Suprapubic skin (tissue), 4 donors: Measurements from ENCODE around the gene CILP. TPM values are rescaled to one million over a fixed set of nuclear protein-coding genes. Genes with fewer than 3 reads are reported as not detected.

Experiments
- DNase-seq, 2 donors: peaks; one replicate each; pipeline ENCODE4 v3.0.0-alpha.2; 2019; ENCODE audit warnings: low spot score in 2 of 2
- H3K27ac ChIP-seq: fragments of 200-600 bp; sonication (generic); one replicate; pipeline ENCODE4 v1.5.1; 2019
- H3K27me3 ChIP-seq: fragments of 200-600 bp; sonication (generic); one replicate; pipeline ENCODE4 v1.5.1; 2019
- H3K36me3 ChIP-seq: fragments of 200-600 bp; sonication (generic); one replicate; pipeline ENCODE4 v1.5.1; 2019
- H3K4me1 ChIP-seq: fragments of 200-600 bp; sonication (generic); one replicate; pipeline ENCODE4 v1.5.1; 2019
- H3K4me3 ChIP-seq: fragments of 200-600 bp; sonication (generic); one replicate; pipeline ENCODE4 v1.5.1; 2019; ENCODE audit warnings: mild to moderate bottlenecking
- H3K9me3 ChIP-seq: fragments of 200-600 bp; sonication (generic); one replicate; pipeline ENCODE4 v1.5.1; 2019
- EP300 ChIP-seq: sonication (generic); formaldehyde crosslinking; IDR thresholded peaks from one replicate; pipeline ENCODE4 v1.6.1; 2017; ENCODE audit warnings: antibody characterized with exemption
- POLR2A ChIP-seq, 2 donors: fragments of 450-650 bp; IDR thresholded peaks; one replicate each; pipeline ENCODE4 v1.6.1; 2017; ENCODE audit warnings: antibody characterized with exemption in 2 of 2, mild to moderate bottlenecking in 2 of 2, moderate library complexity in 2 of 2
- POLR2AphosphoS5 ChIP-seq, 3 donors: sonication (generic); formaldehyde crosslinking; IDR thresholded peaks; one replicate each; pipeline ENCODE4 v1.6.1; 2017; ENCODE audit warnings: antibody characterized with exemption in 3 of 3
- WGBS: methylation state at CpG from one replicate; pipeline ENCODE4 v1.1.5; 2018; 5-methylcytosine and 5-hydroxymethylcytosine counted together
- total RNA-seq, 4 donors: library from RNA; depleted of rRNA; stranded (reverse); fragments of >200 nt; gene quantifications; one replicate each; pipeline ENCODE4 v1.1.0, GENCODE V29; 2016
- TF ChIP-seq, protein P1 (sequence below), 2 donors: fragments of 200-600 bp in 1 of 2; fragments of 450-650 bp in 1 of 2; sonication (generic) in 1 of 2; IDR thresholded peaks; one replicate each; pipeline ENCODE4 v1.5.1; 2016 to 2019; ENCODE audit warnings: antibody characterized with exemption in 2 of 2, mild to moderate bottlenecking in 1 of 2, moderate library complexity in 1 of 2

The CILP gene
- total RNA-seq, 4 donors from 2014 or later = 2.7 to 15.2 (median 11.3) TPM

DNA sequence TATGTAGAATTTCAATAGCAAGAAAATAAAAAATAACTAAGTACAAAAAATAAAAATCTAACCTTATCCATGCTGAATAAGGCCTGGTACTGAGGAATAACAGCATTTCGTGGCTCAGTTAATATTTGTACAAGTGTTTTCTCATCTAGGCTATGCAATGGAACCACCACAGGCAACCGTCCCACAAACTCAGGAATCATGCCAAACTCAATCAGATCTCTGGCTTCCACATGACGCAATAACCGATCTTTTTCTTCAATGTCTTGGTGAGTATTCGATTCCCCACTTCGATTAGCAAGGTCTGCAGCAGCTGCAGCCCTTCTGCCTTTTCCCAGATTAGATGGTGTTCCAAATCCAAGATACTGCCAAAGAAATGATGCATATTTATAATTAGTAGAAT is 56.6 kb downstream of the CILP start:
- 84% methylated on average over 6 of the region's 6 CpGs for WGBS
- no peak for TF ChIP-seq POLR2A (IDR thresholded peaks at IDR 0.05)
- TF ChIP-seq, protein P1, sequence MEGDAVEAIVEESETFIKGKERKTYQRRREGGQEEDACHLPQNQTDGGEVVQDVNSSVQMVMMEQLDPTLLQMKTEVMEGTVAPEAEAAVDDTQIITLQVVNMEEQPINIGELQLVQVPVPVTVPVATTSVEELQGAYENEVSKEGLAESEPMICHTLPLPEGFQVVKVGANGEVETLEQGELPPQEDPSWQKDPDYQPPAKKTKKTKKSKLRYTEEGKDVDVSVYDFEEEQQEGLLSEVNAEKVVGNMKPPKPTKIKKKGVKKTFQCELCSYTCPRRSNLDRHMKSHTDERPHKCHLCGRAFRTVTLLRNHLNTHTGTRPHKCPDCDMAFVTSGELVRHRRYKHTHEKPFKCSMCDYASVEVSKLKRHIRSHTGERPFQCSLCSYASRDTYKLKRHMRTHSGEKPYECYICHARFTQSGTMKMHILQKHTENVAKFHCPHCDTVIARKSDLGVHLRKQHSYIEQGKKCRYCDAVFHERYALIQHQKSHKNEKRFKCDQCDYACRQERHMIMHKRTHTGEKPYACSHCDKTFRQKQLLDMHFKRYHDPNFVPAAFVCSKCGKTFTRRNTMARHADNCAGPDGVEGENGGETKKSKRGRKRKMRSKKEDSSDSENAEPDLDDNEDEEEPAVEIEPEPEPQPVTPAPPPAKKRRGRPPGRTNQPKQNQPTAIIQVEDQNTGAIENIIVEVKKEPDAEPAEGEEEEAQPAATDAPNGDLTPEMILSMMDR (IDR thresholded peaks at IDR 0.05) = no peak
- TF ChIP-seq EP300 = no peak
- TF ChIP-seq POLR2AphosphoS5 (IDR thresholded peaks at IDR 0.05) = no peak
- Histone ChIP-seq H3K4me1 (no peaks in the 10 kb centered on the region), H3K4me3 (no peak overlapping the region), H3K36me3 (peaks cover 94% of the 10 kb centered on the region), H3K27me3 (no peaks in the 10 kb centered on the region), H3K9me3 (no peaks in the 10 kb centered on the region), H3K27ac (no peak overlapping the region)
- no peak for DNase-seq

DNA sequence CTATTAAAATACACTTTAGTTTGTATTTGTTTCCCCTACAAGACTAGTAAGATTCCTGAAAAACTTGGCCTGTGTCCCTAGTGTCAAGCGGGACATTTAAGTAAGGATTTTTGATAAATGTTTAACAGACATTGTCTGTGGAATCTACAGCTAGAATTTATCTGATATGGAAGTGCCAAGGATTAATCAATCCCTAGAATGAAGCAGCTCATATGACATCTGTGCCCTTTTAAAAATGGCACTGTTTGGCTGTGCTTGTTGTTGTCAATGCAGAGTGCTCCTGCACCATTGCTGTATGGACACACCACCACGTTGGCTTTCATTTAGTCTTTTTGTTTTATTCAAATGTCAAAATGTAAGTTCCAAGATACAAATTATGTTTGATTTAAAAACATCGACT is 63.4 kb downstream of the CILP start:
- no peak overlapping the region for H3K4me3 ChIP-seq
- H3K27ac ChIP-seq = no peak overlapping the region
- TF ChIP-seq EP300 (no peak), POLR2AphosphoS5 (IDR thresholded peaks at IDR 0.05) (no peak), POLR2A (IDR thresholded peaks at IDR 0.05) (no peak)
- TF ChIP-seq, protein P1 (IDR thresholded peaks at IDR 0.05) = no peak
- peaks cover 46% of the 10 kb centered on the region for H3K36me3 ChIP-seq
- no peaks in the 10 kb centered on the region for H3K9me3 ChIP-seq
- 82% methylated on average over 3 of the region's 3 CpGs for WGBS
- no peaks in the 10 kb centered on the region for H3K4me1 ChIP-seq
- DNase-seq = no peak
- no peaks in the 10 kb centered on the region for H3K27me3 ChIP-seq

DNA sequence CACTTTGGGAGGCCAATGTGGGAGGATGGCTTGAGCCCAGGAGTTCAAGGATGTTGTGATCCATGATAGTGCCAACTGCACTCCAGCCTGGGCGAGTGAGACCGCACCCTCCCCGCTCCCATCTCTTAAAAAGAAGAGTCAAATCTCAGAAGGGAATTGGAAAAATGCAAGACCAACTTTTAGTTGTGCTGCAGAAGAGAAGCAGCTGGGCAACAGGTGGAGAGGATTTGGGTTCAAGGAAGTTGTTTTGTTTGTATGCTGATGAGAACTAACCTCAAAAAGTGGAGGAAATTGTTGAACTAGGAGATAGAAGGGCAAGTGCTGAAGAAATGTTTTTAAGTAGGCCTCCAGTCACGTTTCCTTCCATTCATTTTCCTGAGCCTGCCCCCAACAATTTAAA is 64.8 kb downstream of the CILP start:
- H3K27ac ChIP-seq = no peak overlapping the region
- TF ChIP-seq, protein P1 (IDR thresholded peaks at IDR 0.05) = no peak
- TF ChIP-seq POLR2AphosphoS5 (IDR thresholded peaks at IDR 0.05) (no peak), POLR2A (IDR thresholded peaks at IDR 0.05) (no peak), EP300 (no peak)
- no peaks in the 10 kb centered on the region for H3K27me3 ChIP-seq
- H3K9me3 ChIP-seq = no peaks in the 10 kb centered on the region
- DNase-seq = no peak
- no peaks in the 10 kb centered on the region for H3K4me1 ChIP-seq
- peaks cover 31% of the 10 kb centered on the region for H3K36me3 ChIP-seq
- H3K4me3 ChIP-seq = no peak overlapping the region
- 73% methylated on average over 4 of the region's 4 CpGs for WGBS

Other genes starting within 250 kb of the CILP start
- gene SPG21, start 221.6 kb downstream of the CILP start, total RNA-seq = 10 to 100 TPM; 57.0 to 84.3 (median 73.5) TPM
- 100 to 1,000 TPM in 1 of 4 donors, 10 to 100 TPM in 3; 11.7 to 159 (median 18.1) TPM for gene MTFMT, start 181.8 kb downstream of the CILP start, total RNA-seq
- under 1 TPM in 1 of 4 donors, not detected in 3; 0.60 TPM for gene SLC51B, start 166.1 kb downstream of the CILP start, total RNA-seq
- gene RASL12, start 143.5 kb downstream of the CILP start, total RNA-seq = 1 to 10 TPM; 4.8 to 9.7 (median 6.7) TPM
- gene KBTBD13, start 134.7 kb downstream of the CILP start, total RNA-seq = not detected
- 10 to 100 TPM in 1 of 4 donors, 1 to 10 TPM in 3; 2.3 to 21.4 (median 5.6) TPM for gene UBAP1L, start 96.3 kb downstream of the CILP start, total RNA-seq
- 10 to 100 TPM; 18.1 to 46.3 (median 22.0) TPM for gene PDCD7, start 77.7 kb downstream of the CILP start, total RNA-seq
- gene CLPX, start 26.1 kb downstream of the CILP start, total RNA-seq = 100 to 1,000 TPM in 1 of 4 donors, 10 to 100 TPM in 3; 45.5 to 103 (median 58.3) TPM
- gene PARP16, start 75.4 kb upstream of the CILP start, total RNA-seq = 10 to 100 TPM in 3 of 4 donors, 1 to 10 TPM in 1; 8.2 to 16.7 (median 11.7) TPM
- gene RNU5A-1, start 84.6 kb upstream of the CILP start, total RNA-seq = not detected
- gene RNU5B-1, start 93.2 kb upstream of the CILP start, total RNA-seq = not detected
- gene IGDCC3, start 166.5 kb upstream of the CILP start, total RNA-seq = not detected
- gene IGDCC4, start 211.5 kb upstream of the CILP start, total RNA-seq = 1 to 10 TPM in 1 of 4 donors, under 1 TPM in 3; 0.16 to 1.4 (median 0.35) TPM